NCI-H510A treated with DMSO at 0.1 percent for 48 hours (cell line): ENCODE data around the gene C16orf89.
"Not testable (repeated sequence)": the region's sequence is repeated elsewhere in the genome, so short reads cannot be mapped to it uniquely, and the experiment has no call there.

Source experiments
- DNase-seq: peaks from one replicate; lab custom pipeline; 2025; lab: John Stamatoyannopoulos, UW

The C16orf89 gene

GRCh38 chr16:5065813-5066212 lies at the start of gene C16orf89:
TSS of gene C16orf89 (minus strand) at chr16:5065956. CDS start at chr16:5065908, 48 bp downstream.
- DNase-seq: no peak

GRCh38 chr16:5110933-5111332 lies 45.2 kb upstream of the C16orf89 start:
- not testable (repeated sequence) for DNase-seq

GRCh38 chr16:5108505-5109158 lies 42.9 kb upstream of the C16orf89 start:
- no peak for DNase-seq

- peak; percentile 1 for DNase-seq
These were observed 39.3 kb upstream of the C16orf89 start for GRCh38 chr16:5105039-5105438.

GRCh38 chr16:5103296-5104032 lies 37.7 kb upstream of the C16orf89 start:
- DNase-seq: not testable (repeated sequence)

GRCh38 chr16:5099174-5099573 lies 33.4 kb upstream of the C16orf89 start:
- not testable (repeated sequence) for DNase-seq

- DNase-seq: peak; percentile 3
These were observed 32.7 kb upstream of the C16orf89 start for GRCh38 chr16:5098221-5099159.

GRCh38 chr16:5097470-5098220 lies 31.9 kb upstream of the C16orf89 start, which contains the start of gene EEF2KMT:
TSS of gene EEF2KMT (minus strand) at chr16:5097795. CDS start at chr16:5097739, 56 bp downstream.
- peak; percentile 88 for DNase-seq

- DNase-seq: not testable (repeated sequence)
These were observed 31.3 kb upstream of the C16orf89 start for GRCh38 chr16:5097061-5097469.

GRCh38 chr16:5096437-5097060 lies 30.8 kb upstream of the C16orf89 start:
- DNase-seq: not testable (repeated sequence)

- not testable (repeated sequence) for DNase-seq
These were observed 29.5 kb upstream of the C16orf89 start for GRCh38 chr16:5095145-5095830.

GRCh38 chr16:5093746-5094145 lies 28.0 kb upstream of the C16orf89 start:
- not testable (repeated sequence) for DNase-seq

- DNase-seq: not testable (repeated sequence)
These were observed 27.3 kb upstream of the C16orf89 start for GRCh38 chr16:5093081-5093480.

GRCh38 chr16:5090592-5090991 lies 24.8 kb upstream of the C16orf89 start:
- not testable (repeated sequence) for DNase-seq

GRCh38 chr16:5089911-5090555 lies 24.3 kb upstream of the C16orf89 start:
- DNase-seq: not testable (repeated sequence)

- not testable (repeated sequence) for DNase-seq
These were observed 23.2 kb upstream of the C16orf89 start for GRCh38 chr16:5088936-5089335.

- not testable (repeated sequence) for DNase-seq
These were observed 22.5 kb upstream of the C16orf89 start for GRCh38 chr16:5088086-5088790.

GRCh38 chr16:5085716-5086115 lies 20.0 kb upstream of the C16orf89 start:
- DNase-seq: not testable (repeated sequence)

- DNase-seq: peak; percentile 25
These were observed 19.0 kb upstream of the C16orf89 start for GRCh38 chr16:5084802-5085201.
